ENCODE measurements around the gene KCNQ1. TPM values are rescaled to one million over a fixed set of nuclear protein-coding genes. Genes with fewer than 3 reads are reported as not detected.

KCNQ1 gene
- polyA plus RNA-seq, 1 donor (not counting 4 experiments of a cell fraction or from before 2014, with no cell fraction given), result not detected

GRCh38 chr11:2422461-2423156, 22.2 kb upstream of the KCNQ1 start:
- H2AFZ ChIP-seq (ENCODE audit: control insufficient read depth, low read length), result no peak overlapping the region
- H3K36me3 ChIP-seq (ENCODE audit: control insufficient read depth in 2 of 2, extremely low read depth in 1 of 2, insufficient read depth in 2 of 2, low read length in 2 of 2), result no peaks in the 10 kb centered on the region
- TF ChIP-seq CTCF (optimal IDR thresholded peaks at IDR 0.05 in 1 of 3, IDR thresholded peaks at IDR 0.05 in 1 of 3, conservative IDR thresholded peaks at IDR 0.05 in 1 of 3; ENCODE audit: extremely low read depth in 1 of 3, insufficient read depth in 2 of 3, low read length in 3 of 3) (no peak), EZH2 (IDR thresholded peaks at IDR 0.05; ENCODE audit: low read length) (no peak)
- no peak overlapping the region for H3K4me3 ChIP-seq (ENCODE audit: control insufficient read depth in 2 of 3, extremely low read depth in 1 of 3, insufficient read depth in 2 of 3, low read depth in 1 of 3, low read length in 3 of 3)
- H3K4me2 ChIP-seq (ENCODE audit: control insufficient read depth, extremely low read depth, insufficient read depth, low read depth, low read length), result no peak overlapping the region
- no peaks in the 10 kb centered on the region for H3K79me2 ChIP-seq (ENCODE audit: control insufficient read depth, insufficient read depth, low read length)
- no peaks in the 10 kb centered on the region for H3K9me3 ChIP-seq (ENCODE audit: control insufficient read depth, low read depth, low read length)
- peaks cover 7% of the 10 kb centered on the region for H3K27me3 ChIP-seq (ENCODE audit: control insufficient read depth, extremely low read depth, insufficient read depth, low read length)
- no peaks in the 10 kb centered on the region for H4K20me1 ChIP-seq (ENCODE audit: control insufficient read depth, extremely low read depth, insufficient read depth, low read length)
- no peaks in the 10 kb centered on the region for H3K4me1 ChIP-seq (ENCODE audit: control insufficient read depth, extremely low read depth, insufficient read depth, low read length)
- dilution Hi-C loops (cut with MboI; ENCODE audit: extremely low pct_ligation_motif_present, low sequenced_read_pairs), result no loop called here
- no peak overlapping the region for H3K9ac ChIP-seq (ENCODE audit: control insufficient read depth, extremely low read depth, insufficient read depth, low read length)
- no peaks in the 10 kb centered on the region for H3K9me1 ChIP-seq (ENCODE audit: control insufficient read depth, extremely low read depth, insufficient read depth, low read length)
- no peak for FAIRE-seq
- no peak overlapping the region for H3K27ac ChIP-seq (ENCODE audit: control insufficient read depth, insufficient read depth, low read length)
- DNase-seq (ENCODE audit: low read depth, low spot score), result no peak

- DNase-seq (ENCODE audit: low read depth, low spot score) (no peak), FAIRE-seq (no peak)
- H3K4me2 ChIP-seq (ENCODE audit: control insufficient read depth, extremely low read depth, insufficient read depth, low read depth, low read length), result no peak overlapping the region
- no peaks in the 10 kb centered on the region for H3K36me3 ChIP-seq (ENCODE audit: control insufficient read depth in 2 of 2, extremely low read depth in 1 of 2, insufficient read depth in 2 of 2, low read length in 2 of 2)
- TF ChIP-seq EZH2 (IDR thresholded peaks at IDR 0.05; ENCODE audit: low read length) (no peak), CTCF (optimal IDR thresholded peaks at IDR 0.05 in 1 of 3, IDR thresholded peaks at IDR 0.05 in 1 of 3, conservative IDR thresholded peaks at IDR 0.05 in 1 of 3; ENCODE audit: extremely low read depth in 1 of 3, insufficient read depth in 2 of 3, low read length in 3 of 3) (no peak)
- H3K4me3 ChIP-seq (ENCODE audit: control insufficient read depth in 2 of 3, extremely low read depth in 1 of 3, insufficient read depth in 2 of 3, low read depth in 1 of 3, low read length in 3 of 3), result no peak overlapping the region
- H3K27me3 ChIP-seq (ENCODE audit: control insufficient read depth, extremely low read depth, insufficient read depth, low read length), result peaks cover 7% of the 10 kb centered on the region
- no peaks in the 10 kb centered on the region for H3K79me2 ChIP-seq (ENCODE audit: control insufficient read depth, insufficient read depth, low read length)
- no peaks in the 10 kb centered on the region for H3K9me1 ChIP-seq (ENCODE audit: control insufficient read depth, extremely low read depth, insufficient read depth, low read length)
- no peaks in the 10 kb centered on the region for H3K4me1 ChIP-seq (ENCODE audit: control insufficient read depth, extremely low read depth, insufficient read depth, low read length)
- no peak overlapping the region for H3K27ac ChIP-seq (ENCODE audit: control insufficient read depth, insufficient read depth, low read length)
- H3K9me3 ChIP-seq (ENCODE audit: control insufficient read depth, low read depth, low read length), result no peaks in the 10 kb centered on the region
- H2AFZ ChIP-seq (ENCODE audit: control insufficient read depth, low read length), result no peak overlapping the region
- dilution Hi-C loops (cut with MboI; ENCODE audit: extremely low pct_ligation_motif_present, low sequenced_read_pairs), result no loop called here
- no peak overlapping the region for H3K9ac ChIP-seq (ENCODE audit: control insufficient read depth, extremely low read depth, insufficient read depth, low read length)
- H4K20me1 ChIP-seq (ENCODE audit: control insufficient read depth, extremely low read depth, insufficient read depth, low read length), result no peaks in the 10 kb centered on the region
Measured at GRCh38 chr11:2423157-2424025, 21.4 kb upstream of the KCNQ1 start.

All from keratinocyte (primary cell).